Stimulated activated naive CD4-positive, alpha-beta T cell (primary cell): ENCODE data around the gene KIF4B.
"Not testable (repeated sequence)": the region's sequence is repeated elsewhere in the genome, so short reads cannot be mapped to it uniquely, and the experiment has no call there.

ENCODE experiments used
- DNase-seq, 6 experiments: peaks; one replicate each; lab custom pipeline; 2025; lab: John Stamatoyannopoulos, UW

The KIF4B gene

GRCh38 chr5:155008669-155009068, 4.9 kb upstream of the KIF4B start:
- DNase-seq, result no peak

- DNase-seq, result no peak
Measured at GRCh38 chr5:155010881-155011280, 2.7 kb upstream of the KIF4B start.

- no peak for DNase-seq
Measured at GRCh38 chr5:155015239-155015638, 1.7 kb downstream of the KIF4B start.

- no peak for DNase-seq
Measured at GRCh38 chr5:155017610-155018009, 4.1 kb downstream of the KIF4B start.

GRCh38 chr5:155019601-155020226, 6.2 kb downstream of the KIF4B start:
- no peak for DNase-seq

GRCh38 chr5:155021842-155022241, 8.3 kb downstream of the KIF4B start:
- no peak for DNase-seq

GRCh38 chr5:155023320-155023719, 9.8 kb downstream of the KIF4B start:
- DNase-seq, result no peak

- DNase-seq, result no peak
Measured at GRCh38 chr5:155024015-155024414, 10.5 kb downstream of the KIF4B start.

- DNase-seq, result no peak
Measured at GRCh38 chr5:155025895-155026294, 12.3 kb downstream of the KIF4B start.

GRCh38 chr5:155027993-155028629, 14.6 kb downstream of the KIF4B start:
- DNase-seq, result no peak

GRCh38 chr5:155029240-155029639, 15.7 kb downstream of the KIF4B start:
- no peak for DNase-seq

- DNase-seq, result not testable (repeated sequence)
Measured at GRCh38 chr5:155034145-155034744, 20.7 kb downstream of the KIF4B start.

- DNase-seq, result not testable (repeated sequence)
Measured at GRCh38 chr5:155035087-155035486, 21.5 kb downstream of the KIF4B start.

- DNase-seq, result no peak
Measured at GRCh38 chr5:155040984-155041653, 27.6 kb downstream of the KIF4B start.

- no peak for DNase-seq
Measured at GRCh38 chr5:155044591-155044990, 31.0 kb downstream of the KIF4B start.

GRCh38 chr5:155046591-155046990, 33.0 kb downstream of the KIF4B start:
- DNase-seq, result no peak

GRCh38 chr5:155047818-155048217, 34.3 kb downstream of the KIF4B start:
- no peak for DNase-seq

- no peak for DNase-seq
Measured at GRCh38 chr5:155049569-155050383, 36.2 kb downstream of the KIF4B start.

GRCh38 chr5:155050384-155051019, 36.9 kb downstream of the KIF4B start:
- DNase-seq, result no peak

- DNase-seq, result no peak
Measured at GRCh38 chr5:155052532-155052931, 39.0 kb downstream of the KIF4B start.

GRCh38 chr5:155053501-155053900, 39.9 kb downstream of the KIF4B start:
- no peak for DNase-seq
